Endometrial microvascular endothelial cells (primary cell): ENCODE measurements around the gene KPTN. TPM values are rescaled to one million over a fixed set of nuclear protein-coding genes. Genes with fewer than 3 reads are reported as not detected.

Source experiments
- in situ Hi-C: cut with HindIII; loops from 2 replicates; pipeline ENCODE4 v1.10.0; 2017; ENCODE audit warnings: low sequenced_read_pairs, low pct_unique_long_range_greater_than_20kb; ENCODE audit errors: inconsistent ontology term
- total RNA-seq: library from RNA; depleted of rRNA; stranded (reverse); fragments of >200 nt; gene quantifications from one replicate; pipeline ENCODE4 v1.2.3, GENCODE V29; 2015; ENCODE audit errors: inconsistent ontology term

Gene KPTN
- total RNA-seq, 1 donor from 2014 or later = 5.0 TPM

DNA sequence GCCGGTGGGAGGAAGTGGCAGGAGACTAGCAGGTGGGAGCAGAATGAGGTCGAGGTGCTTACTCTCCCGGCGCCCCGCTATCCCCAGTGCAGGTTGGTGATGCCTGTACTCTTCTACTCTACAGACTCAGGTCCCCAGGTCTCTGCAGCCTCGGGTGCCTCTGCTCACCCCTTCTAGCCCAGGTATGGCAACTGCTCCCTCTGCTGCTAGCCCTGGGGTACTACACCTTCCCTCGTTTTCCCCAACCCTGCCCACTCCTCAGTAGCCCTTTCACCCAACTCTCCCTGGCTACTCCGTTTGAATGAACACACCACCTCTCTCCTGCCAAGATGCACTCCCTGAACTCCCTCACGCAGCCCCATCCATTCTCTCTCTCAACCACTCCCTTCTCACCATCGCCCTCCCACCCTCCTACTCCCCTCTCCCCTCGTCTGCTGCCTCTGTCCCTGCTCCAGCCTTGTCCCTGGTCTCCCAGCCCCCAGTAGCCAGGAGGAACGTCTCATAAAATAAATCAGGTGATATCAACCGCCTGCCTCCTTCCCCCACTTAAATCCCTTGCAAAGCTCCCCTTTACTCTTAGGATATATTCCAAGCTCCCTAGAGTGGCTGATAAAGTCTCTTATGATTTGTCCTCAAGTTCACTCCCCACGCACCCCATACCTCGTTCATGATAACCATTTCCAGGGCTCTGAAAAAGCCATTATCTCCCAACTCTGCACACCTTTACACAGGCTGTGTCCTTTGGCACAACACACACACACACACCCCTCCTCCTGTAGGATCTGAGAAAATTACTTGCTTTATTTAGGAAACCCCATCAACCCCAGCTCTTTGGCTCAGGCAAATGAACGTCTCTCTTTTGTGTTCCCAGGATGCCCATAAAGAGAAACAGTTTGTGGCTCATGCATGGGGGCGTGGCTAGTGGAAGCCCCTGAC lies 56.5 kb downstream of the KPTN start:
- in situ Hi-C loops = no loop called here

Other genes starting within 250 kb of the KPTN start
- gene CCDC9, start 227.7 kb downstream of the KPTN start, total RNA-seq = 8.2 TPM
- not detected for gene INAFM1, start 209.3 kb downstream of the KPTN start, total RNA-seq
- not detected for gene C5AR1, start 174.4 kb downstream of the KPTN start, total RNA-seq
- gene C5AR2, start 152.0 kb downstream of the KPTN start, total RNA-seq = not detected
- 20.0 TPM for gene DHX34, start 134.9 kb downstream of the KPTN start, total RNA-seq
- gene MEIS3, start 64.7 kb downstream of the KPTN start, total RNA-seq = not detected
- not detected for gene SLC8A2, start 12.3 kb downstream of the KPTN start, total RNA-seq
- gene NAPA, start 30.8 kb upstream of the KPTN start, total RNA-seq = 138 TPM
- not detected for gene ZNF541, start 88.9 kb upstream of the KPTN start, total RNA-seq
- 2.6 TPM for gene BICRA, start 124.9 kb upstream of the KPTN start, total RNA-seq
- 205 TPM for gene EHD2, start 229.2 kb upstream of the KPTN start, total RNA-seq